NCI-H1417 (cell line): Measurements from ENCODE around the gene FOXF2.

Experiments
- DNase-seq, 3 experiments: peaks; one replicate each; lab custom pipeline; 2025; lab: John Stamatoyannopoulos, UW

The FOXF2 gene

GRCh38 chr6:1378065-1379016 lies 11.0 kb upstream of the FOXF2 start:
- no peak for DNase-seq

DNA sequence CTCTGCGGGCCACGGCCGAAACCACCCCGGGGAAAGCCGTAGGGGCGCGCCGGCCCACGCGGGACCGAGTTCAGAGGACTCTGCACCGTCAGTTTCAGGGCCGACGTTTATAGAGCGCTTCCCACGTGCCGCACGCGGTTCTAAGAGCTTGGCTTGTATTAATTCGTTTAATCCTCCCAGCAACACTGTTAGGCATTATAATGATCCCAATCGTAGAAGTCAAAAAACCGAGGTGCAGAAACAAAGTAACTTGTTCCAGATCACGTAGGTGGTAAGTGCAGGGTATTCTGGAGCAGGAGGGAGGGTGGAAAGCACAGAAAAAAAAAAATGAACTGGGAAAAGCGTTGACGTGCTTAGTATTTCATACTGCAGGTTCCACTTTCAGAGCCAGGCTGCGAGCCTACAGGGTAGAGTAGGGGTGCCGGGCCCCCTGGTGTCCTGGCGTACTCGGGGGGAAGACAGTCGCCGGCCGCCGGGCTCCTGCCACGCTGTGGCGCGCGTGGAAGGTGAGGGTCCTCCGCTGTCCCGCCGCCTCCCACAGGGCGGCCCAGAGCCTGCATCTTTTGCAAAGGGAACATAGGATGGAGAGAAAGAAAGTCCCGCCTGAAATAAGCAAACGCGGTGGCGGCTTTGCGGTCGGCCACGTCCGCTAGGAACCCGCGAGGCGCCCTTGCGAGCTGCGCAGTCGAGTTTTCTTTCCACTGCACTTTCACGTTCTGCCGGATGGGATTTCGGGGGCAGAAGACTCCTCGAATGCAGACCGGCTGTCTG lies 10.2 kb upstream of the FOXF2 start:
- DNase-seq = no peak

DNA sequence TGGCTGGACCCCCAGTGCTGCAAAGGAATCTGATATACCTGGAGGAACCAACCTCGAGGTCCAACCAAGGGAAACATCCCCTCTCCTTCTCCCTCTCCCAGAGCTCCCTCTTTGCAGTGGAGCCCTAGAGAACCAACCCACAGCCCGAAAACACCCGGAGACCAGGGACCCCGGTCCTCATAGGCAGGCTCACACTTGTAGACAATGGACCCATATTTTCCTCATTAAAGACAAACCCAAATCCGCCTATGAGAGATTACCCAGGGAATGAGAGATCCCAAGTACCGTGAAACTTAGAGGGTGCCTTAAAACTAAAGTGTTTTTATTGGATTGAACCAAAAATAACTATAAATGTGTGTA lies 9.6 kb upstream of the FOXF2 start:
- no peak for DNase-seq

DNA sequence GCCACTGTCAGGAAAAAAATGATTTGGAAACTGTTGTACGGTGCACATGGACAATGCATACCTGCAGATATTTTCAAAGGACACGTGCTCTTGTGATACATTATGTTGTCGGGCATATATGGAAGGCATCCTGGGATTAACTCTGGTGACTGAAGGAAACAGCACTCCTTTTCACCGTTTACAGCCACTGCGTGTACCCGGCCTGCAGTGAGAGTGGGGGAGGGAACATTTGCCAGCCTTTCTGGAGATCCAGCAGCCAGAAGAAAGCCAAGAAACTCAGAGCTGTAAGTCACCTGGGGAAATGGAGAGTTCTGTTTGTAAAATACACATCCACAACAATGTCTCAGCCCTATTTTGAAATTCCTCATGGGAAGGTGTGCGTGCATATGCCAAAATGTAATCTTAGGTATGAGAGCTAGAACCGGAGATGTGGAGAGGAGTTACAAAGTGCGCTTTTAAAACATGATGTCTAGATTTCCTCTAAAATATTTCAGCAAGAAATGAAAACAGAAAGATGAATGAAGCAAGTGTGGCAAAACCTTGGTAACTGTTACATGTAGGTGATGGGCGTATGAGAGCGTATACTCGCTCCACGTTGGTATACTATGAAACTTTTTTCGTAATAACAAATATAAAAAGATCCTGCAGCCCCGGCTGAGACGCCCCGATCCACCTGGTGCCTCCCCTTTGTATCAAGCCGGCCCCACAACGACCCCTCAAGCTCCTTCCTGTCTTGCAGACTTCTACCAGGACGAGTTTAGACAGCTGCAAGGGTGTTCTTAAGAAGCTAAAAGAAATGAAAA lies 8.6 kb upstream of the FOXF2 start:
- DNase-seq = peak in 1 of 3 experiments; percentile 5

DNA sequence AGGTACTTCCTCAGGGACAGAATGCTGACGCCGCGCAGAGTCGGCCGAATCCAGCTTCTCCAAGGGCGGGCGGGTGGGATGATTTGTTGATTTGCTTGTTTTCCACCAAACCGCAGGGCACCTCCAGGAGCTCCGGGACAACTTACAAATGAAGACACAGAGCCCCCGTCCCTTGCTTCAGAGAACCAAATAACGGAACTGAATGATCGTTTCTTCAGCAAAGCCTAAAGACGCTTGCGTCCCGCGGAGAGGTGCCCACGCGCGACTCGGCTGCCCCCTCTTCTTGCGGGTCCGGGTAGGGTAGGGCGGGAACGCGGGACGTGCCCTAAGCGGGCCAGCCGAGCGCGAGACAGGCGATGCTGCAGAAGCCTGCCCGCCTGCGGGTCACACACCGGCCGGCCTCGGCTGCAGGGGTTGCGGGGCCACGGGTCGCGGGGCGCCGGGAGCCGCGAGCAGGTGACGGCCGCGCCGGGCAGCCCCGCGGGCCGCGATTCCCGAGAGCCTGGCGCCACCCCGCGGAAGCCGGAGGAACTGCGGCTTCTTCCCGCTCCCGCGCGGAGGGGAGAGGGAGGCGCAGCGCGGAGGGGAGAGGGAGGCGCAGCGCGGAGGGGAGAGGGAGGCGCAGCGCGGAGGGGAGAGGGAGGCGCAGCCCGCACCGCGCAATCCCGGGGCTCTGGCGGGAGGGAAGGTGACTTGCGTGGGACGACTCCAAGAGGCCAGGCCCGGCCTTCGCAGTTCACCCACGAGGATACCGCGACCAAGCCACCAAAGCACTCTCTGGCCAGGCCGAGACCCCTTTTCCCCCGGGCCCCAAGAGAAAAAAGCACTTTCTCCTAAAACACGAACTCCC lies 7.7 kb upstream of the FOXF2 start:
- peak; percentile 40 to 61 (median 57) for DNase-seq

DNA sequence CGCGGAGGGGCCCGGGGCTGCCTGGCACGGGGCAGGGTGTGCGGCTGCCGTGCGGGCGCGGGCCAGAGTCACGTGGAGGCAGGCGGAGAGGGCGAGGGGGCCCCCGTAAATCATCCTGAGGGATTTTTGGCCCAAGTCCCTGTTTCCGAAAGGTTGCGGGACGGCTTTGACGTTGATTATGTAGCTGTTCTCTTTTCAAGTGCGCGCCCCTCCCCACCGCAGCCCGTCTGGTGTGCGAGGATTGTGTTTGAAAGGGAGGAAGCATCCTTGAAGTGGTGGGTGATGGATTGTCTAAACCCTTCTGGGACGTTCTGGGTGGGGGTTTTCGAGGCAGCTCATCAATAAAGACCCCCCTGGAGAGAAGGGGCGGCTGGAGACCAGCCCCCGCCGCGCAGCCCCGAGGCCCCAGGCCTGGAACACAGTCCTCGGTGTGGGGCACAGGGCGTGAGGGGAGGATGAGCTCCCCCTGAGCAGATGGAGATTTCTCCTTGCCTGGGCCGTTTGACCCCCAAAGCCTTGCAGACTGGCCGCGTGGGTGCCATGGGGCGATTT lies 7.0 kb upstream of the FOXF2 start:
- peak in 1 of 3 experiments; percentile 37 for DNase-seq

DNA sequence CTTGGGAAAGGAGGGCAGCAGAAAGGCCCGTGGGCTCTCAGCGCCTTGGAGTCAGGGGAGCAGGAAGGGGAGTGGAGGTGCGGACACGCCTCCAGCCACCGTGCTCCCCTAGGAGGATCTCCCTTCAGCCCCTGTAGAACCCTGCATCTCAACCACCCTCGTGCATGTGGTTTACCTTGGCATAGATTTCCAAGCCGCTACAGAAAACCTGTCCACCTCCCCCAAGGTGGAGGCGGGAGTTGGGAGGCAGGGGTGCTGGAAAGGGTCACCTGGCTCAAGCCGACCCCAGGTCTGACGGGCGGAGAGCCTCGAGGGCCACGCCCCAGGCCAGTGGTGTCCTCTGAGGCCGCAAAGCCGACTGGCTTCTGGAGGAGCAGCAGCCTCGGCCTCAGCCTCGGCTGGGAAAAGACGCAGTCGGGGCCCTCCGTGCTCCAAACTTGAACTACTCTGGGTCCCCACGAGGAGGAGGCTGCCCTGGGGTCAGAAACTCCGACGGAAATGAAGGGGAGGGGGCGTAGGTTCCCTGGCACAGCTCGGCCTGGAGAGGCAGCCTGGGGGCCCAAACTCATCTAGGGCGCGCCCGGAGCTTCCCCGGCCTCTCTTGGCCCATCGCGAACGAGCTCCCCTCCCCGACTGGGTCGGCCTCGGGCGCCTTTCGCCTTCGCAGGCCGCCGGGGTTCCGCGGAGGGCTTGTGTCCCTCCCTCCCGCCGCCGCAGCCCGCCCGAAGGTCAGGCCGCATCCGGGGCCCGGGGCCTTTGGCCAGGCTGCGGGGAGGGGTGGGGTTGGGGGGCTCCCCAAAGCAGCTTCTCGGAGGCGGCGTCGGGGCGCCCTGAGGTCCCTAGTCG lies 6.3 kb upstream of the FOXF2 start:
- peak in 1 of 3 experiments; percentile 4 for DNase-seq

GRCh38 chr6:1383729-1384548 lies 5.4 kb upstream of the FOXF2 start:
- no peak for DNase-seq

GRCh38 chr6:1384549-1385128 lies 4.7 kb upstream of the FOXF2 start:
- no peak for DNase-seq

DNA sequence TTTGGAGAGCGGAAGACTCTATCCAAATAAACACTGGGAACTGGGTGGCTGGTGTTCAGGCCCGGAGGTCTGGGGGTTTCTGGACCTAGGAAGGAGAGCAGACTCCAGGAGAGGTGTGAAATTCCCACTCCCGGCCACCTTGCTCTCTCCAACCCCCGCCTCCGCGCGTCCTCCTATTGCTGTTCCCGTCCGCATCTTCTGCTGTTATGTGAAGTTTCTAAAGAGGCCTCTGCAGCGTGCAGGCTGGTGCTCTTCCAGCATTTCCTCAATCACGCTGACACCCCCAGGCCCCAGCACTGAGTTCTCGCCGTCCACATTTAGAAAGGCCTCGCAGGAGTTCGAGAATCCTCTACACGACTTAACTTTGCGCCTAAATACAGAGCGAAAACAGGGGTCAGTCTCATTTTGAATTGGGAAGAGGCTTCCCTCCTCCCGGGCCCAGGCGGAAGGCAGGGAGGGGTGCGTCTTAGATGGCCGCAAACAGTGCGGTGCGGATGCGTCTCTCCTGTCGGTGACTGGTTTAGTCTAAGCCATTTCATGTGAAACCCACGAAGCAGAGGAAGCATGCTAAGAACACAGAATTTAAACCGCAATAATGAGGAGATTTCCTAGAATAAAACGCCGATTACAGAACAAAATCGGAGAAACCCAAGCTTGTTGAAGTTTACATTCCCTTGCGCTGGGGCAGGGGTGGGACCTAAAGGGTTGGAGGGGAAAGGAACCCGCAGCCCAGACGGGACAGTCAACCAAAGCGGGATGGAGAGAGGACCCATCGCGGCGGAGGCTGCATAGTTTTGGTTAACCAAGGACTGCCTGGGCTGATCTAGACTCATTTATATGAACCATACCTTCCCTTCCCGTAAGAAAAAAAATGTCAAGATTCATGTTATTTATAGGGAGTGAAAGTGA lies 4.0 kb upstream of the FOXF2 start:
- DNase-seq = no peak

- DNase-seq = no peak
Measured at GRCh38 chr6:1386038-1386709, 3.2 kb upstream of the FOXF2 start.

GRCh38 chr6:1387538-1387875 lies 1.9 kb upstream of the FOXF2 start:
- no peak for DNase-seq

- DNase-seq = peak in 2 of 3 experiments; percentile 11 to 25
Measured at GRCh38 chr6:1387876-1388629, 1.3 kb upstream of the FOXF2 start.

DNA sequence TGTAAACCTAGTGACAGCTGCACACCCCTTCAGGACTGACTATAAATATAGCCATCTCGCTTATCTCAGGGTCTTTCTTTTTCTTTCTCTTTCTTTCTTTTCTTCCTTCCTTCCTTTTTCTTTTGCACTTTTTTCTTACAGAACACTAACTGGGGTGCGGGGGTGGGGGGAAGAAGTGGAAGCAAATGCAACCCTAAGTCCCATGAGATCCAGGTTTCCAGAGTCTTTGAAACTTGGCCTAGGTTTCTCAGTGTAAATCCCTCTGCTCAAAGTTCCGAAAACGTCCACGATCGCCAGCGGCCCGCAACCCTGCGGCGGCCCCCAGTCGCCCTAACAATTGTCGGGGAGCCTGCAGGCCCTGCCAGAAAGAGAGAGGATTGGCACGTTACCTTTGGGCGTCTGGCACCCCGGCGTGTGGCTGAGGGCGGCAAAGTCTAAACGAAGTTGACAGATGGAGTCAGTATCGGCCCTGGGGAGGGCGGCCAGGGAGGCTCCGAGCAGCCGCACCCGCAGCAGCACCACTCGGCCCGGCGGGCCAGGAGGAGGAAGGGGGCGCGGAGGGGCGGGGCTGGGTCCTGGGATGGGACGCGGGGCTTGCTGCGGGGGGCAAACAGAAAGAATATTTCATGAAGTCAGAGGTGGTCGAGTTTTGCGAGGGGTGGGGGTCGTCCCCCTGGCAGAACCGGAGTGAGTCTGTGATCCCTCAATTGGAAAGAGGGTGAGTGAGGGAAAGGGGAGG lies 577 bp upstream of the FOXF2 start:
- no peak for DNase-seq

- peak in 2 of 3 experiments; percentile 64 to 70 for DNase-seq
Measured at GRCh38 chr6:1390133-1390945, 963 bp downstream of the FOXF2 start.
